K562 (cell line): ENCODE results near the gene FTO. TPM values are rescaled to one million over a fixed set of nuclear protein-coding genes. Genes with fewer than 3 reads are reported as not detected.

Experiments used
- ARID2 ChIP-seq: fragments of 450-650 bp; IDR thresholded peaks from 2 replicates; pipeline ENCODE4 v1.6.1; 2017; ENCODE audit warnings: antibody characterized with exemption, mild to moderate bottlenecking
- CBX2 ChIP-seq: fragments of 200-600 bp; sonication (generic); IDR thresholded peaks from one replicate; pipeline ENCODE4 v1.6.1; 2012; ENCODE audit warnings: mild to moderate bottlenecking, low read length, inconsistent platforms; ENCODE audit not compliant: insufficient read depth, poor library complexity, severe bottlenecking
- LCOR ChIP-seq: sonication (generic); formaldehyde crosslinking; IDR thresholded peaks from 2 replicates; pipeline ENCODE4 v1.8.0; 2022; ENCODE audit warnings: mild to moderate bottlenecking, missing genetic modification reagents
- MTA1 ChIP-seq: fragments of 450-650 bp; IDR thresholded peaks from 2 replicates; pipeline ENCODE4 v1.6.1; 2017; ENCODE audit warnings: borderline replicate concordance
- NCOA2 ChIP-seq, 2 experiments: fragments of 450-650 bp; IDR thresholded peaks; 2 replicates each; pipeline ENCODE4 v1.6.1; 2018; ENCODE audit warnings: mild to moderate bottlenecking in 2 of 2, moderate library complexity in 1 of 2; ENCODE audit not compliant: partially characterized antibody in 2 of 2
- RNF2 ChIP-seq: sonication (generic); IDR thresholded peaks from 2 replicates; pipeline ENCODE4 v1.6.1; 2016
- SMARCA5 ChIP-seq: fragments of 450-650 bp; IDR thresholded peaks from 2 replicates; pipeline ENCODE4 v1.6.1; 2016
- SREBF1 ChIP-seq: fragments of 150-350 bp; IDR thresholded peaks from 2 replicates; pipeline ENCODE4 v1.6.1; 2014; ENCODE audit warnings: antibody characterized with exemption, low read depth, low read length, borderline replicate concordance
- TRIM28 ChIP-seq: fragments of 450-650 bp; IDR thresholded peaks from 2 replicates; pipeline ENCODE4 v1.6.1; 2017
- ZNF395 ChIP-seq: fragments of 200-800 bp; sonication (Bioruptor generic); IDR thresholded peaks from 2 replicates; pipeline ENCODE4 v1.6.1; 2017; ENCODE audit warnings: missing genetic modification characterization, missing compliant biosample characterization
- ZNF407 ChIP-seq: fragments of 450-650 bp; IDR thresholded peaks from 2 replicates; pipeline ENCODE4 v1.6.1; 2016; ENCODE audit warnings: low read depth
- ZNF436 ChIP-seq: fragments of 250-450, 450-650 bp; sonication (Bioruptor Pico); formaldehyde crosslinking; IDR thresholded peaks from 2 replicates; pipeline ENCODE4 v1.7.0; 2020; ENCODE audit warnings: mild to moderate bottlenecking
- ZNF695 ChIP-seq: fragments of 450-650 bp; formaldehyde crosslinking; IDR thresholded peaks from 2 replicates; pipeline ENCODE4 v1.4.0; 2020; ENCODE audit warnings: mild to moderate bottlenecking, moderate library complexity
- polyA plus RNA-seq, 8 experiments: library from polyadenylated mRNA; depleted of rRNA in 4 of 8; stranded (reverse) in 5 of 8; unstranded in 3 of 8; fragments of >200 nt; fragmentation: Nextera tagmentation in 2 of 8; fragmentation: Illumina TruSeq in 1 of 8; extraction: Ambion mirVana in 2 of 8; extraction: Trizol in 1 of 8; gene quantifications; 2 replicates each; pipeline versions ENCODE4 v1.2.1 to v1.2.3, GENCODE V29; 2011 to 2014; ENCODE audit warnings: inconsistent platforms in 1 of 8, missing spikeins in 1 of 8
- total RNA-seq, 7 experiments: library from RNA; depleted of rRNA in 6 of 7; stranded (reverse); fragments of >200 nt in 6 of 7; fragmentation: Illumina TruSeq in 2 of 7; extraction: Trizol in 2 of 7; gene quantifications; 2 replicates each; pipeline versions ENCODE4 v1.2.1 to v1.2.3, GENCODE V29; 2011 to 2021; ENCODE audit warnings: low replicate concordance in 1 of 7
- TF ChIP-seq, protein P1 (sequence below): fragments of 200-800 bp; sonication (Bioruptor generic); IDR thresholded peaks from 2 replicates; pipeline ENCODE4 v1.6.1; 2016; ENCODE audit warnings: missing genetic modification characterization, missing compliant biosample characterization

Gene FTO
- total and polyA plus RNA-seq, 9 of the 15 experiments (the other 6 are each of a cell fraction or from before 2014, with no cell fraction given), result 11.3 to 27.7 (median 25.5) TPM

- no peak for TF ChIP-seq ZNF395 (CRISPR knock-in tag)
- no peak for TF ChIP-seq TRIM28
- no peak for TF ChIP-seq RNF2
- no peak for TF ChIP-seq NCOA2 (IDR thresholded peaks at IDR 0.05; ENCODE audit: partially characterized antibody in 2 of 2)
- no peak for TF ChIP-seq CBX2
- TF ChIP-seq, protein P1, sequence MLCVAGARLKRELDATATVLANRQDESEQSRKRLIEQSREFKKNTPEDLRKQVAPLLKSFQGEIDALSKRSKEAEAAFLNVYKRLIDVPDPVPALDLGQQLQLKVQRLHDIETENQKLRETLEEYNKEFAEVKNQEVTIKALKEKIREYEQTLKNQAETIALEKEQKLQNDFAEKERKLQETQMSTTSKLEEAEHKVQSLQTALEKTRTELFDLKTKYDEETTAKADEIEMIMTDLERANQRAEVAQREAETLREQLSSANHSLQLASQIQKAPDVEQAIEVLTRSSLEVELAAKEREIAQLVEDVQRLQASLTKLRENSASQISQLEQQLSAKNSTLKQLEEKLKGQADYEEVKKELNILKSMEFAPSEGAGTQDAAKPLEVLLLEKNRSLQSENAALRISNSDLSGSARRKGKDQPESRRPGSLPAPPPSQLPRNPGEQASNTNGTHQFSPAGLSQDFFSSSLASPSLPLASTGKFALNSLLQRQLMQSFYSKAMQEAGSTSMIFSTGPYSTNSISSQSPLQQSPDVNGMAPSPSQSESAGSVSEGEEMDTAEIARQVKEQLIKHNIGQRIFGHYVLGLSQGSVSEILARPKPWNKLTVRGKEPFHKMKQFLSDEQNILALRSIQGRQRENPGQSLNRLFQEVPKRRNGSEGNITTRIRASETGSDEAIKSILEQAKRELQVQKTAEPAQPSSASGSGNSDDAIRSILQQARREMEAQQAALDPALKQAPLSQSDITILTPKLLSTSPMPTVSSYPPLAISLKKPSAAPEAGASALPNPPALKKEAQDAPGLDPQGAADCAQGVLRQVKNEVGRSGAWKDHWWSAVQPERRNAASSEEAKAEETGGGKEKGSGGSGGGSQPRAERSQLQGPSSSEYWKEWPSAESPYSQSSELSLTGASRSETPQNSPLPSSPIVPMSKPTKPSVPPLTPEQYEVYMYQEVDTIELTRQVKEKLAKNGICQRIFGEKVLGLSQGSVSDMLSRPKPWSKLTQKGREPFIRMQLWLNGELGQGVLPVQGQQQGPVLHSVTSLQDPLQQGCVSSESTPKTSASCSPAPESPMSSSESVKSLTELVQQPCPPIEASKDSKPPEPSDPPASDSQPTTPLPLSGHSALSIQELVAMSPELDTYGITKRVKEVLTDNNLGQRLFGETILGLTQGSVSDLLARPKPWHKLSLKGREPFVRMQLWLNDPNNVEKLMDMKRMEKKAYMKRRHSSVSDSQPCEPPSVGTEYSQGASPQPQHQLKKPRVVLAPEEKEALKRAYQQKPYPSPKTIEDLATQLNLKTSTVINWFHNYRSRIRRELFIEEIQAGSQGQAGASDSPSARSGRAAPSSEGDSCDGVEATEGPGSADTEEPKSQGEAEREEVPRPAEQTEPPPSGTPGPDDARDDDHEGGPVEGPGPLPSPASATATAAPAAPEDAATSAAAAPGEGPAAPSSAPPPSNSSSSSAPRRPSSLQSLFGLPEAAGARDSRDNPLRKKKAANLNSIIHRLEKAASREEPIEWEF (CRISPR knock-in tag), result no peak
- TF ChIP-seq ZNF436 (CRISPR knock-in tag), result no peak
- TF ChIP-seq ZNF695, result no peak
- TF ChIP-seq SREBF1, result no peak
- TF ChIP-seq ZNF407, result no peak
- no peak for TF ChIP-seq MTA1
- TF ChIP-seq LCOR (CRISPR knock-in tag), result no peak
- TF ChIP-seq ARID2, result no peak
- no peak for TF ChIP-seq SMARCA5
These were observed 161.5 kb downstream of the FTO start (continued) for GRCh38 chr16:53865494-53865863.
